GM12801 (cell line): ENCODE measurements around the gene OMP.

Source experiments
- TF ChIP-seq, protein P1 (sequence below): IDR thresholded peaks from one replicate; pipeline ENCODE4 v1.5.1; 2011; ENCODE audit warnings: control low read depth; ENCODE audit not compliant: insufficient read length; ENCODE audit errors: extremely low read depth

Gene OMP

GRCh38 chr11:77147668-77148321 lies 45.2 kb downstream of the OMP start:
- TF ChIP-seq, protein P1, sequence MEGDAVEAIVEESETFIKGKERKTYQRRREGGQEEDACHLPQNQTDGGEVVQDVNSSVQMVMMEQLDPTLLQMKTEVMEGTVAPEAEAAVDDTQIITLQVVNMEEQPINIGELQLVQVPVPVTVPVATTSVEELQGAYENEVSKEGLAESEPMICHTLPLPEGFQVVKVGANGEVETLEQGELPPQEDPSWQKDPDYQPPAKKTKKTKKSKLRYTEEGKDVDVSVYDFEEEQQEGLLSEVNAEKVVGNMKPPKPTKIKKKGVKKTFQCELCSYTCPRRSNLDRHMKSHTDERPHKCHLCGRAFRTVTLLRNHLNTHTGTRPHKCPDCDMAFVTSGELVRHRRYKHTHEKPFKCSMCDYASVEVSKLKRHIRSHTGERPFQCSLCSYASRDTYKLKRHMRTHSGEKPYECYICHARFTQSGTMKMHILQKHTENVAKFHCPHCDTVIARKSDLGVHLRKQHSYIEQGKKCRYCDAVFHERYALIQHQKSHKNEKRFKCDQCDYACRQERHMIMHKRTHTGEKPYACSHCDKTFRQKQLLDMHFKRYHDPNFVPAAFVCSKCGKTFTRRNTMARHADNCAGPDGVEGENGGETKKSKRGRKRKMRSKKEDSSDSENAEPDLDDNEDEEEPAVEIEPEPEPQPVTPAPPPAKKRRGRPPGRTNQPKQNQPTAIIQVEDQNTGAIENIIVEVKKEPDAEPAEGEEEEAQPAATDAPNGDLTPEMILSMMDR: no peak

DNA sequence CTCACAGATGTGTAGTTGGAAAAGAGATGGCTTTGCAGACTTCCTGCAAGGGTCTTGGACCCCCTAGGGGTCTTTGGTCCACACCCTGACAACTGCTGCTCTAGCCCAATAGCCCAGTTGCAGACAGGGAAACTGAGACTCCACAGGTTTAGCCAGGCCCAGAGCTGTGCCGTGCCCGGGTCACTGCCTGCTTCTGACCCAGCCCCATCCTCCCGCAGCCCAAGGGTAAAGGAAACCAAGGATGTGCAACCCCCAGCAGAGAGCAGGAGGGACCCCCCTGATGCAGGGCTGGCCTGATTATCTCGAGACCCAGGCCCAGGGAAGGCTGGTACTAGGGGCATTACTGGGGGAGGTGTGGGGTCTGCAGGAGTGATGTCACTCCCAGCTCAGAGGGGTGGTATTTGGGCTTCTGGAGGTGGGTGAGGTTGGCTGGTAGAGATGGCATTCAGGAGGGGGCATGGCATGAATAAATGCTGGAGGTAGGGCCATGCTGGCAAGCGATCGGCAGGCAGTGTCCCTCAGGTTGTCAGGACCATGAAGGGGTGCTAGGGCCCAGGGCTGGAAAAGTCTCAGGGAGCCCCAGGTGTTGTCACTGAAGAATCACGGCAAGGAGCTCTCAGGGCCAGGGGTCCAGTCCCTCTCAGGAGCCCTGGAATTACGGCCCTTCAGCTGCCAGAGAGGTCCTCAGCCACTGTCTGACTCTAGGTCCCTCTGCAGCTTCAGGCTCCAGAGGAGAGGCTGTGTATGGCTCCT lies 46.5 kb downstream of the OMP start:
- TF ChIP-seq, protein P1: no peak

- TF ChIP-seq, protein P1: no peak
Measured at GRCh38 chr11:77149716-77150392, 47.2 kb downstream of the OMP start.

DNA sequence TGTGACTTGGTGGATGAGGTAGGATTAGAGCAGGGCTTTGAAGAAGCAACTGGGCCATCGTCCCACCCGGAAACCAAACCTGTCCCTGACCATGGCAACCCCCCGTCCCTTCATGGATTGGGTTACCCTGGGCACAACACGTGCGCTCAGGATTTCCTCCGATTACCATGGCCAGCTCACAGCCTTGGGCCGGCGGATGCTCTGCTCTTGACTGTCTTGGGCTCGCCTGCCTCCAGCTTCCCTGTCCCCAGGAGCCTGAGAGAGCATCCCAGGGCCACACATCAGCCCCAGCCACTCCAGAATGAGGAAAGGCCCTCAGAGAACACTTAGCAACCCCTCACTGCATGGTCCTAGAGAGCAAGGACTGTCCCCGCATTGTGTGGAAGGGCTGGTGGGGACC lies 48.2 kb downstream of the OMP start:
- TF ChIP-seq, protein P1: no peak

DNA sequence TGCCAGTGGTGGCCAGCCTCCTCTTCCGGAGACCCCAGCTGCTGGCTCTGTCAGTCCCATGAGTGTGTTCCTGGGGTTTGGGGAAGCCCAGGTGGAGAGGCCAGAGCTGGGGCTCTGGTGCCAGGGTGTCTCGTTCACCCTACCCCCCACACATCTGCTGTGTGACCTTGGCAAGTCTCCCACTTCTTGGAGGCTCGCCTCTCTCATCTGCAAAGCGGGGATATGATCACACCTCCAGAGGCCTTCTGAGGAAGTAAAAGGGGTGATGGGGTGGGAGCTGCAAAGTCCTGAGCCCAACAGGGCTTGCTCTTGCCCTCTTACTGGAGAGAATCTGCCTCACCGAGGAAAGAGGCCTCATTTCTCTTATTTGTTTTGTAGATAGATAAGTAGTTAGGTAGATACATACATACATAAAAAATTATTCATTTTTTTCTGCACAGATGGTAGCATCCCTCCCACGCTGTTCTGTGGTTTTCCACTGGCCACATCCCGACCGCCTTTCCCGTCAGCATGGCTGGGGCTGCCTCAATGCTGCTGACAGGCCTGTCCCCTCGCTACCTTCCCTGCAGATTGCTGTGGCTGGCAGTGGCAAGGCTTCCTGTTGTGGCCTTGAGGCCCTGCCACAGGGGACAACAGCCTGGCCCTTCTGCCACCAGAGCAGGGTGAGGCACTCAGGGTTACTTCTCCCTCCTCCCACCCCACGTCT lies 49.3 kb downstream of the OMP start:
- TF ChIP-seq, protein P1: no peak

GRCh38 chr11:77152846-77153245 lies 50.2 kb downstream of the OMP start:
- TF ChIP-seq, protein P1: no peak
